Activated T-cell treated with anti-CD3 and anti-CD28 coated beads, Interleukin-2, amount 50 U/mL, for 24 hours (primary cell): Measurements from ENCODE around the gene CNTN2.

Source experiments
- DNase-seq: peaks from one replicate; pipeline ENCODE4 v3.0.0-alpha.2; 2020
- H3K27ac Mint-ChIP-seq: 2 replicates; pipeline ENCODE4 v1.8.0; 2020; ENCODE audit warnings: mild to moderate bottlenecking, mixed read lengths
- H3K27me3 Mint-ChIP-seq: 2 replicates; pipeline ENCODE4 v1.8.0; 2020; ENCODE audit warnings: mixed read lengths
- H3K36me3 Mint-ChIP-seq: 2 replicates; pipeline ENCODE4 v1.8.0; 2020; ENCODE audit warnings: low read depth, mixed read lengths
- H3K4me1 Mint-ChIP-seq: 2 replicates; pipeline ENCODE4 v1.8.0; 2020; ENCODE audit warnings: low read depth, mixed read lengths
- H3K4me3 Mint-ChIP-seq: 2 replicates; pipeline ENCODE4 v1.8.0; 2020; ENCODE audit warnings: mild to moderate bottlenecking, moderate library complexity, mixed read lengths
- H3K9me3 Mint-ChIP-seq: 2 replicates; pipeline ENCODE4 v1.8.0; 2020; ENCODE audit warnings: mixed read lengths

CNTN2 gene

GRCh38 chr1:205038132-205038786 lies 4.8 kb upstream of the CNTN2 start:
- H3K9me3 Mint-ChIP-seq, result no peaks in the 10 kb centered on the region
- no peaks in the 10 kb centered on the region for H3K4me1 Mint-ChIP-seq
- no peak overlapping the region for H3K27ac Mint-ChIP-seq
- H3K36me3 Mint-ChIP-seq, result no peaks in the 10 kb centered on the region
- H3K4me3 Mint-ChIP-seq, result no peak overlapping the region
- peaks cover 25% of the 10 kb centered on the region for H3K27me3 Mint-ChIP-seq
- no peak for DNase-seq

GRCh38 chr1:205041001-205041715 lies 1.9 kb upstream of the CNTN2 start:
- peaks cover 52% of the 10 kb centered on the region for H3K27me3 Mint-ChIP-seq
- no peak overlapping the region for H3K4me3 Mint-ChIP-seq
- no peaks in the 10 kb centered on the region for H3K4me1 Mint-ChIP-seq
- H3K27ac Mint-ChIP-seq, result no peak overlapping the region
- no peak for DNase-seq
- H3K9me3 Mint-ChIP-seq, result no peaks in the 10 kb centered on the region
- no peaks in the 10 kb centered on the region for H3K36me3 Mint-ChIP-seq

- Mint-ChIP-seq H3K9me3 (no peaks in the 10 kb centered on the region), H3K27me3 (peaks cover 62% of the 10 kb centered on the region), H3K4me3 (no peak overlapping the region), H3K4me1 (no peaks in the 10 kb centered on the region), H3K36me3 (no peaks in the 10 kb centered on the region), H3K27ac (no peak overlapping the region)
- no peak for DNase-seq
Observed at GRCh38 chr1:205041998-205042910, 758 bp upstream of the CNTN2 start.

GRCh38 chr1:205043866-205044265 lies 854 bp downstream of the CNTN2 start:
- H3K27me3 Mint-ChIP-seq, result peaks cover 61% of the 10 kb centered on the region
- no peaks in the 10 kb centered on the region for H3K36me3 Mint-ChIP-seq
- no peaks in the 10 kb centered on the region for H3K9me3 Mint-ChIP-seq

GRCh38 chr1:205044741-205045140 lies 1.7 kb downstream of the CNTN2 start:
- Mint-ChIP-seq H3K27ac (no peak overlapping the region), H3K36me3 (no peaks in the 10 kb centered on the region), H3K4me1 (no peaks in the 10 kb centered on the region), H3K9me3 (no peaks in the 10 kb centered on the region), H3K4me3 (no peak overlapping the region), H3K27me3 (peaks cover 58% of the 10 kb centered on the region)
- no peak for DNase-seq

More at GRCh38 chr1:205043866-205044265, 854 bp downstream of the CNTN2 start:
- no peak for DNase-seq
- Mint-ChIP-seq H3K4me3 (no peak overlapping the region), H3K27ac (no peak overlapping the region), H3K4me1 (no peaks in the 10 kb centered on the region)

GRCh38 chr1:205045146-205045545 lies 2.1 kb downstream of the CNTN2 start:
- Mint-ChIP-seq H3K27me3 (peaks cover 58% of the 10 kb centered on the region), H3K4me1 (no peaks in the 10 kb centered on the region), H3K4me3 (no peak overlapping the region), H3K36me3 (no peaks in the 10 kb centered on the region), H3K9me3 (no peaks in the 10 kb centered on the region), H3K27ac (no peak overlapping the region)
- no peak for DNase-seq

GRCh38 chr1:205046870-205047269 lies 3.9 kb downstream of the CNTN2 start:
- peaks cover 47% of the 10 kb centered on the region for H3K27me3 Mint-ChIP-seq
- no peaks in the 10 kb centered on the region for H3K36me3 Mint-ChIP-seq
- H3K4me1 Mint-ChIP-seq, result no peaks in the 10 kb centered on the region
- DNase-seq, result no peak
- no peak overlapping the region for H3K4me3 Mint-ChIP-seq
- H3K9me3 Mint-ChIP-seq, result no peaks in the 10 kb centered on the region
- H3K27ac Mint-ChIP-seq, result no peak overlapping the region

- Mint-ChIP-seq H3K27me3 (peaks cover 38% of the 10 kb centered on the region), H3K9me3 (no peaks in the 10 kb centered on the region), H3K27ac (no peak overlapping the region), H3K4me1 (no peaks in the 10 kb centered on the region), H3K36me3 (no peaks in the 10 kb centered on the region), H3K4me3 (no peak overlapping the region)
- no peak for DNase-seq
Observed at GRCh38 chr1:205047764-205048231, 4.8 kb downstream of the CNTN2 start.

GRCh38 chr1:205048382-205048781 lies 5.4 kb downstream of the CNTN2 start:
- H3K4me1 Mint-ChIP-seq, result no peaks in the 10 kb centered on the region
- H3K36me3 Mint-ChIP-seq, result no peaks in the 10 kb centered on the region
- H3K27ac Mint-ChIP-seq, result no peak overlapping the region
- peaks cover 36% of the 10 kb centered on the region for H3K27me3 Mint-ChIP-seq
- DNase-seq, result no peak
- no peak overlapping the region for H3K4me3 Mint-ChIP-seq
- H3K9me3 Mint-ChIP-seq, result no peaks in the 10 kb centered on the region

GRCh38 chr1:205049479-205049878 lies 6.5 kb downstream of the CNTN2 start:
- no peak for DNase-seq
- no peaks in the 10 kb centered on the region for H3K9me3 Mint-ChIP-seq

GRCh38 chr1:205052690-205053089 lies 9.7 kb downstream of the CNTN2 start:
- Mint-ChIP-seq H3K4me3 (no peak overlapping the region), H3K4me1 (no peaks in the 10 kb centered on the region), H3K27ac (no peak overlapping the region), H3K9me3 (no peaks in the 10 kb centered on the region), H3K36me3 (no peaks in the 10 kb centered on the region), H3K27me3 (peaks cover 4% of the 10 kb centered on the region)
- no peak for DNase-seq

More at GRCh38 chr1:205049479-205049878, 6.5 kb downstream of the CNTN2 start:
- Mint-ChIP-seq H3K36me3 (no peaks in the 10 kb centered on the region), H3K4me1 (no peaks in the 10 kb centered on the region), H3K4me3 (no peak overlapping the region), H3K27ac (no peak overlapping the region), H3K27me3 (peaks cover 30% of the 10 kb centered on the region)

GRCh38 chr1:205053296-205053695 lies 10.3 kb downstream of the CNTN2 start:
- H3K27me3 Mint-ChIP-seq, result peaks cover 4% of the 10 kb centered on the region
- no peak overlapping the region for H3K4me3 Mint-ChIP-seq
- H3K9me3 Mint-ChIP-seq, result no peaks in the 10 kb centered on the region
- H3K4me1 Mint-ChIP-seq, result no peaks in the 10 kb centered on the region
- H3K27ac Mint-ChIP-seq, result no peak overlapping the region
- DNase-seq, result no peak
- H3K36me3 Mint-ChIP-seq, result no peaks in the 10 kb centered on the region

- no peak for DNase-seq
- Mint-ChIP-seq H3K4me3 (no peak overlapping the region), H3K27me3 (peaks cover 4% of the 10 kb centered on the region), H3K27ac (no peak overlapping the region), H3K9me3 (no peaks in the 10 kb centered on the region), H3K4me1 (no peaks in the 10 kb centered on the region), H3K36me3 (no peaks in the 10 kb centered on the region)
Observed at GRCh38 chr1:205054013-205054412, 11.0 kb downstream of the CNTN2 start.

- no peaks in the 10 kb centered on the region for H3K36me3 Mint-ChIP-seq
- DNase-seq, result no peak
- H3K9me3 Mint-ChIP-seq, result no peaks in the 10 kb centered on the region
- H3K27ac Mint-ChIP-seq, result no peak overlapping the region
- peaks cover 4% of the 10 kb centered on the region for H3K27me3 Mint-ChIP-seq
- no peaks in the 10 kb centered on the region for H3K4me1 Mint-ChIP-seq
- H3K4me3 Mint-ChIP-seq, result no peak overlapping the region
Observed at GRCh38 chr1:205056188-205056611, 13.2 kb downstream of the CNTN2 start.
